B cell (primary cell): Measurements from ENCODE around the gene ACAT1. TPM values are rescaled to one million over a fixed set of nuclear protein-coding genes. Genes with fewer than 3 reads are reported as not detected.
A peak's percentile ranks its signal among the peaks of the same experiment; 100 is the strongest.
"Not testable (repeated sequence)": the region's sequence is repeated elsewhere in the genome, so short reads cannot be mapped to it uniquely, and the experiment has no call there.

Experiments
- ATAC-seq: fragments of 200-7000 bp; cut with Tn5 transposase; one replicate; pipeline ENCODE4 v1.10.0; 2021; ENCODE audit warnings: low read depth, mild to moderate bottlenecking, moderate number of reproducible peaks, moderate library complexity
- CTCF ChIA-PET: fragments of 350-600 bp; sonication (Branson Sonifier 250); formaldehyde crosslinking; loops from one replicate; lab custom pipeline; 2021; ENCODE audit warnings: antibody characterized with exemption, inconsistent platforms; lab: Charles Lee
- POLR2A ChIA-PET: fragments of 350-600 bp; sonication (Branson Sonifier 250); formaldehyde crosslinking; loops from one replicate; lab custom pipeline; 2021; ENCODE audit warnings: antibody characterized with exemption; lab: Charles Lee
- DNase-seq: peaks from one replicate; pipeline ENCODE4 v3.0.0; 2013
- H2AFZ ChIP-seq: 2 replicates; pipeline ENCODE4 v1.6.1; 2012; ENCODE audit warnings: mild to moderate bottlenecking, low read depth, low read length; ENCODE audit not compliant: insufficient read depth, poor library complexity, severe bottlenecking
- H3K27ac ChIP-seq, 2 donors: 1 replicate in 1 of 2; 2 replicates in 1 of 2; pipeline ENCODE4 v1.5.1; 2012 to 2013; ENCODE audit warnings: low read length in 2 of 2, mild to moderate bottlenecking in 2 of 2, moderate library complexity in 1 of 2
- H3K27me3 ChIP-seq, 4 experiments: fragments of 200-600 bp in 1 of 4; sonication (generic) in 1 of 4; replicated peaks in 1 of 4; 1 replicate in 2 of 4; 2 replicates in 2 of 4; pipeline versions ENCODE4 v1.6.1 to v1.7.0; 2013 to 2016; ENCODE audit warnings: low read length in 3 of 4, mild to moderate bottlenecking in 2 of 4, mixed read lengths in 1 of 4, moderate library complexity in 1 of 4; ENCODE audit not compliant: insufficient read depth in 4 of 4, control insufficient read depth in 3 of 4; ENCODE audit errors: control extremely low read depth in 1 of 4
- H3K36me3 ChIP-seq, 2 experiments: replicated peaks in 1 of 2; 1 replicate in 1 of 2; 2 replicates in 1 of 2; pipeline versions ENCODE4 v1.6.1 to v1.7.1; 2013; ENCODE audit warnings: low read length in 1 of 2; ENCODE audit not compliant: insufficient read depth in 2 of 2, control insufficient read depth in 1 of 2; ENCODE audit errors: control extremely low read depth in 1 of 2, extremely low read depth in 1 of 2
- H3K4me1 ChIP-seq, 2 donors: fragments of 200-600 bp in 1 of 2; sonication (generic) in 1 of 2; 1 replicate in 1 of 2; 2 replicates in 1 of 2; pipeline versions ENCODE4 v1.5.1 to v1.6.1; 2013 to 2017; ENCODE audit warnings: low read length in 2 of 2; ENCODE audit not compliant: control insufficient read depth in 2 of 2, insufficient read depth in 2 of 2
- H3K4me2 ChIP-seq: replicated peaks from 2 replicates; pipeline ENCODE3; 2012; ENCODE audit warnings: mild to moderate bottlenecking, low read depth, low read length; ENCODE audit not compliant: poor library complexity, severe bottlenecking
- H3K4me3 ChIP-seq, 5 experiments: fragments of 200-600 bp in 1 of 5; sonication (generic) in 1 of 5; 1 replicate in 3 of 5; 2 replicates in 2 of 5; pipeline versions ENCODE4 v1.5.1 to v1.7.0; 2011 to 2016; ENCODE audit warnings: low read length in 4 of 5, mild to moderate bottlenecking in 4 of 5, low read depth in 2 of 5, control low read depth in 1 of 5, moderate library complexity in 1 of 5; ENCODE audit not compliant: insufficient read depth in 1 of 5; ENCODE audit errors: control extremely low read depth in 1 of 5, extremely low read depth in 1 of 5
- H3K79me2 ChIP-seq: fragments of 200-600 bp; sonication (generic); one replicate; pipeline ENCODE4 v1.6.0; 2016; ENCODE audit warnings: low read length; ENCODE audit not compliant: control insufficient read depth, insufficient read depth
- H3K9ac ChIP-seq: fragments of 200-600 bp; sonication (generic); 2 replicates; pipeline ENCODE4 v1.6.1; 2017; ENCODE audit warnings: mild to moderate bottlenecking, low read length, moderate library complexity
- H3K9me3 ChIP-seq, 3 donors: one replicate each; pipeline versions ENCODE4 v1.6.1 to v1.7.1; 2013; ENCODE audit warnings: low read length in 2 of 3; ENCODE audit not compliant: control insufficient read depth in 2 of 3, insufficient read depth in 1 of 3; ENCODE audit errors: control extremely low read depth in 1 of 3
- H4K20me1 ChIP-seq: 2 replicates; pipeline ENCODE4 v1.6.0; 2012; ENCODE audit warnings: mild to moderate bottlenecking, low read length; ENCODE audit not compliant: insufficient read depth, control insufficient read depth, poor library complexity, severe bottlenecking
- H3K27ac Mint-ChIP-seq: one replicate; pipeline ENCODE4 v1.8.0; 2021; ENCODE audit warnings: mixed read lengths
- H3K27me3 Mint-ChIP-seq: one replicate; pipeline ENCODE4 v1.8.0; 2021; ENCODE audit warnings: mixed read lengths
- H3K4me1 Mint-ChIP-seq: one replicate; pipeline ENCODE4 v1.8.0; 2021; ENCODE audit warnings: mixed read lengths
- H3K4me3 Mint-ChIP-seq: one replicate; pipeline ENCODE4 v1.8.0; 2021; ENCODE audit warnings: mixed read lengths
- H3K9me3 Mint-ChIP-seq: one replicate; pipeline ENCODE4 v1.8.0; 2022; ENCODE audit warnings: mixed read lengths; ENCODE audit not compliant: insufficient read depth
- EZH2 ChIP-seq: IDR thresholded peaks from 2 replicates; pipeline ENCODE4 v1.6.1; 2012; ENCODE audit warnings: borderline replicate concordance, low read depth, mild to moderate bottlenecking, moderate library complexity, low read length; ENCODE audit not compliant: insufficient read depth, poor library complexity, severe bottlenecking
- WGBS: methylation state at CpG from one replicate; pipeline ENCODE4 v1.1.5; 2013; ENCODE audit warnings: missing lambda C conversion rate; ENCODE audit not compliant: insufficient coverage; 5-methylcytosine and 5-hydroxymethylcytosine counted together
- intact Hi-C: fragments of 100-400 bp; cut with micrococcal nuclease; formaldehyde crosslinking; loops from one replicate; pipeline ENCODE4 v1.10.0; 2022
- polyA plus RNA-seq: library from polyadenylated mRNA; depleted of rRNA; stranded (reverse); fragments of >200 nt; gene quantifications from 2 replicates; pipeline ENCODE4 v1.2.3, GENCODE V29; 2012
- total RNA-seq, 2 donors: library from RNA; stranded (reverse); fragments of 120-200 nt in 1 of 2; gene quantifications; 1 replicate in 1 of 2; 2 replicates in 1 of 2; pipeline versions ENCODE4 v1.2.3 to v1.2.4, GENCODE V29; 2013 to 2022
- TF ChIP-seq, protein P1 (sequence below): fragments of 200-600 bp; IDR thresholded peaks from one replicate; pipeline ENCODE4 v1.8.0; 2022; ENCODE audit warnings: antibody characterized with exemption, mild to moderate bottlenecking

ACAT1 gene
- total and polyA plus RNA-seq, 2 donors (not counting 1 experiment from before 2014, with no cell fraction given): 7.5 to 32.9 TPM

DNA sequence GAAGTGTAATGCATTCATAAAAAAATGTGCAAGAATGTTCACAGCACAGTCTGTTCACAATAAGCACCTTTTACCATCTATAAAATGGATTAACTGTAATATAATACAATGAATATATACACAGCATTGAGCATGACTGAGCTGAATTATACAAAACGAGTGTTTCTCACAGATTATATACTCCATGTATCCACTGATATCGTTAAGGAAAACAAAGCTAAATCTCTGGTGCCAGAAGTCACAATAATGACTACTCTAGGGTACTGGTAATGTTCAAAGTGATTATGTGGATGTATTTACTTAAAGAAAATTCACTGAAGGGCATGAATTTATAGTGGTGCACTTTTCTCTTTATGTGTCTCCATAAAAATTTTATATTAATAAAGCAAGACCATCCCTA lies 33.2 kb downstream of the ACAT1 start:
- no peak overlapping the region for H3K27ac ChIP-seq
- DNase-seq: no peak
- Mint-ChIP-seq H3K27me3 (no peaks in the 10 kb centered on the region), H3K27ac (no peak overlapping the region), H3K9me3 (no peaks in the 10 kb centered on the region), H3K4me1 (no peaks in the 10 kb centered on the region), H3K4me3 (no peak overlapping the region)
- H3K9ac ChIP-seq: no peak overlapping the region
- WGBS: no CpG with 5 or more reads among the region's 2 CpGs
- H4K20me1 ChIP-seq: no peaks in the 10 kb centered on the region
- CTCF ChIA-PET: no interaction called here
- peaks cover 16 to 52% of the 10 kb centered on the region in 2 experiments for H3K36me3 ChIP-seq
- no peaks in the 10 kb centered on the region for H3K27me3 ChIP-seq
- H2AFZ ChIP-seq: no peak overlapping the region
- POLR2A ChIA-PET: no interaction called here
- no peaks in the 10 kb centered on the region for H3K9me3 ChIP-seq
- TF ChIP-seq EZH2: no peak
- TF ChIP-seq, protein P1, sequence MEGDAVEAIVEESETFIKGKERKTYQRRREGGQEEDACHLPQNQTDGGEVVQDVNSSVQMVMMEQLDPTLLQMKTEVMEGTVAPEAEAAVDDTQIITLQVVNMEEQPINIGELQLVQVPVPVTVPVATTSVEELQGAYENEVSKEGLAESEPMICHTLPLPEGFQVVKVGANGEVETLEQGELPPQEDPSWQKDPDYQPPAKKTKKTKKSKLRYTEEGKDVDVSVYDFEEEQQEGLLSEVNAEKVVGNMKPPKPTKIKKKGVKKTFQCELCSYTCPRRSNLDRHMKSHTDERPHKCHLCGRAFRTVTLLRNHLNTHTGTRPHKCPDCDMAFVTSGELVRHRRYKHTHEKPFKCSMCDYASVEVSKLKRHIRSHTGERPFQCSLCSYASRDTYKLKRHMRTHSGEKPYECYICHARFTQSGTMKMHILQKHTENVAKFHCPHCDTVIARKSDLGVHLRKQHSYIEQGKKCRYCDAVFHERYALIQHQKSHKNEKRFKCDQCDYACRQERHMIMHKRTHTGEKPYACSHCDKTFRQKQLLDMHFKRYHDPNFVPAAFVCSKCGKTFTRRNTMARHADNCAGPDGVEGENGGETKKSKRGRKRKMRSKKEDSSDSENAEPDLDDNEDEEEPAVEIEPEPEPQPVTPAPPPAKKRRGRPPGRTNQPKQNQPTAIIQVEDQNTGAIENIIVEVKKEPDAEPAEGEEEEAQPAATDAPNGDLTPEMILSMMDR: no peak
- H3K4me1 ChIP-seq: no peaks in the 10 kb centered on the region
- H3K4me3 ChIP-seq: no peak overlapping the region
- no peaks in the 10 kb centered on the region for H3K79me2 ChIP-seq
- intact Hi-C loops: no loop called here
- no peak overlapping the region for H3K4me2 ChIP-seq
- ATAC-seq: no peak

DNA sequence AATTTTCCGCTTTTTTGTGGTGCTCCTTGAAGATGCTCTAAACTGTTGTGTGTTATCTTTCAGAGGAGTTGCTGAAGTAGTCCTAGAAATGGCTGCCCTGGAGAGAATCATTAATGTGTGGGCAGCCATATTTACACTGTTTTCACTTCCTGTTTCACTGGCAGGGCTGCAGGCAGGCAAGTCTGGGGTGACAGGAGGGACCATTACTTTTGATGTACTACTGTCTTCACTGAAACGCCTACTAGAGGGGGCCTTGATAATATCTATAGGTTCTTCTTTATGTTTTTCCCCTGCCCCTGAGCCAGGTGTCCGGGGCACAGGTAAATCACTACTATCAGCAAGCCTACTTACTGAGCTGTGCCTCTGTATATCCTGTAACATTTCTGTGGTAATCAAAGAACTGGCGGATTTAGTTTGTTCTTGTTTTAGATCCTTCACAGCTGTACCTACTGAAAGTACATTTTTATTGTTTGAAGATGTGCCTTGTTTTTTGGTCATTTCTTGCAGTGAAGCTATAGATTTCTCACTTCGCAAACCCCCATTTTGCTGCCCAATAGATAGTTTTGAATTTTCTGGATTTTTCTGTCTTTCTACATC lies 39.7 kb downstream of the ACAT1 start:
- Mint-ChIP-seq H3K4me3 (peak overlapping the region; percentile 24), H3K27ac (peak overlapping the region; percentile 88), H3K9me3 (no peaks in the 10 kb centered on the region), H3K4me1 (peaks cover 12% of the 10 kb centered on the region), H3K27me3 (no peaks in the 10 kb centered on the region)
- H3K79me2 ChIP-seq: no peaks in the 10 kb centered on the region
- peak overlapping the region; percentile 4 for H3K4me2 ChIP-seq
- ATAC-seq (peak; percentile 99), DNase-seq (peak; percentile 76)
- H4K20me1 ChIP-seq: no peaks in the 10 kb centered on the region
- TF ChIP-seq, protein P1: no peak
- no peak for TF ChIP-seq EZH2
- H3K9ac ChIP-seq: no peak overlapping the region
- POLR2A ChIA-PET: no interaction called here
- intact Hi-C loops: loop anchor here (1.0 to 10.0 kb wide), 6 partner anchors 39 to 504 kb away; partner anchors contain the start of genes ACAT1 and DDX10
- H3K9me3 ChIP-seq: no peaks in the 10 kb centered on the region
- peaks cover 13 to 14% of the 10 kb centered on the region in 2 donors for H3K4me1 ChIP-seq
- CTCF ChIA-PET: no interaction called here
- H3K36me3 ChIP-seq: peaks cover 20 to 73% of the 10 kb centered on the region in 2 experiments
- H3K27me3 ChIP-seq: no peaks in the 10 kb centered on the region
- no peak overlapping the region for H3K4me3 ChIP-seq
- WGBS: no CpG with 5 or more reads among the region's 5 CpGs
- peak overlapping the region; percentile 55 for H2AFZ ChIP-seq
- H3K27ac ChIP-seq: peak overlapping the region; percentile 46 to 59

DNA sequence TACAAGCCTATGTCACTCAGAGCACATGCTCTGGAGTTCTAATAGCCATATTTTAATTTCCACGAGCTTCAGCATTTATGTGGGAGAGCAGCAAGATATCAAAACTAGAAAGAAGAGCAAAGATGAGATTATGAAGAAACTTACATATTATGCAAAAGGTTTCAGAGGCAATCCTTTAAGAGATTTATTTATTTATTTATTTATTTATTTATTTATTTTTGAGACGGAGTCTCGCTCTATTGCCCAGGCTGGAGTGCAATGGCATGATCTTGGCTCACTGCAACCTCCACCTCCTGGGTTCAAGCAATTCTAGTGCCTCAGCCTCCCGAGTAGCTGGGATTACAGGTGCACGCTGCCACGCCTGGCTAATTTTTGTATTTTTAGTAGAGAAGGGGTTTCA lies 41.5 kb downstream of the ACAT1 start:
- intact Hi-C loops: loop anchor here (5.0 to 10.0 kb wide), 4 partner anchors 39 to 132 kb away; partner anchors contain the start of gene ACAT1
- not testable (repeated sequence) for H3K4me3 Mint-ChIP-seq

More for the DNA sequence above, 41.5 kb downstream of the ACAT1 start:
- DNase-seq, H3K27me3 Mint-ChIP-seq, CTCF ChIA-PET, H3K27me3 ChIP-seq, H3K9ac ChIP-seq, H3K79me2 ChIP-seq, ATAC-seq, H4K20me1 ChIP-seq, H3K4me2 ChIP-seq, H3K9me3 ChIP-seq, H3K9me3 Mint-ChIP-seq, H3K4me3 ChIP-seq, H2AFZ ChIP-seq, H3K27ac ChIP-seq, H3K27ac Mint-ChIP-seq: not testable (repeated sequence)
- peaks cover 16% of the 10 kb centered on the region for H3K4me1 Mint-ChIP-seq
- Histone ChIP-seq H3K36me3 (peaks cover 20 to 75% of the 10 kb centered on the region in 2 experiments), H3K4me1 (peaks cover 13 to 14% of the 10 kb centered on the region in 2 donors)
- POLR2A ChIA-PET: interaction anchor here (0.7 kb wide), 1 partner anchor 18 kb away, joined by 3 read pairs; no protein-coding TSS in a partner anchor
- 50% methylated on average over 2 of the region's 6 CpGs for WGBS
